HepG2 (cell line): ENCODE results near the gene G6PC3. TPM values are rescaled to one million over a fixed set of nuclear protein-coding genes. Genes with fewer than 3 reads are reported as not detected.
A peak's percentile ranks its signal among the peaks of the same experiment; 100 is the strongest.

Experiments
- CBX5 ChIP-seq: sonication (generic); formaldehyde crosslinking; IDR thresholded peaks from 2 replicates; pipeline ENCODE4 v1.4.0; 2020; ENCODE audit warnings: missing genetic modification reagents, borderline replicate concordance
- CEBPZ ChIP-seq: IDR thresholded peaks from 2 replicates; pipeline ENCODE4 v1.6.1; 2012; ENCODE audit warnings: low read length, improper control_type of control experiment
- E2F1 ChIP-seq: sonication (generic); formaldehyde crosslinking; IDR thresholded peaks from 2 replicates; pipeline ENCODE4 v1.5.0; 2020; ENCODE audit warnings: missing genetic modification reagents
- GMEB1 ChIP-seq: sonication (generic); formaldehyde crosslinking; IDR thresholded peaks from 2 replicates; pipeline ENCODE4 v1.5.1; 2020; ENCODE audit warnings: missing genetic modification reagents, mild to moderate bottlenecking, borderline replicate concordance
- GTF2F1 ChIP-seq: fragments of 150-350 bp; IDR thresholded peaks from 2 replicates; pipeline ENCODE4 v1.6.1; 2014; ENCODE audit warnings: low read length
- IRF1 ChIP-seq: sonication (generic); formaldehyde crosslinking; IDR thresholded peaks from 2 replicates; pipeline ENCODE4 v1.4.0; 2020; ENCODE audit warnings: low read depth, mild to moderate bottlenecking, missing genetic modification reagents
- IRX3 ChIP-seq: sonication (generic); formaldehyde crosslinking; IDR thresholded peaks from 2 replicates; pipeline ENCODE4 v1.8.1; 2023; ENCODE audit warnings: mild to moderate bottlenecking, low read depth, missing genetic modification reagents, borderline replicate concordance
- ISX ChIP-seq: sonication (generic); formaldehyde crosslinking; conservative IDR thresholded peaks from 2 replicates; pipeline ENCODE4 v1.5.0; 2020; ENCODE audit warnings: missing genetic modification reagents
- NR2F6 ChIP-seq, 2 experiments: IDR thresholded peaks; 2 replicates each; pipeline ENCODE4 v1.6.1; 2016; ENCODE audit warnings: antibody characterized with exemption in 1 of 2, mild to moderate bottlenecking in 1 of 2
- RFXAP ChIP-seq: sonication (generic); formaldehyde crosslinking; IDR thresholded peaks from 2 replicates; pipeline ENCODE4 v1.4.0; 2020; ENCODE audit warnings: missing genetic modification reagents, borderline replicate concordance
- SRSF4 ChIP-seq: fragments of 200-400 bp; formaldehyde crosslinking; IDR thresholded peaks from one replicate; pipeline ENCODE4 v1.6.1; 2018; ENCODE audit warnings: mild to moderate bottlenecking, low read depth, low read length, moderate library complexity; ENCODE audit not compliant: poor library complexity, severe bottlenecking
- ZFP36L2 ChIP-seq: sonication (generic); formaldehyde crosslinking; IDR thresholded peaks from 2 replicates; pipeline ENCODE4 v1.4.0; 2020; ENCODE audit warnings: missing genetic modification reagents
- ZFP37 ChIP-seq: sonication (generic); formaldehyde crosslinking; IDR thresholded peaks from 2 replicates; pipeline ENCODE4 v1.4.0; 2020; ENCODE audit warnings: missing genetic modification reagents, borderline replicate concordance
- ZNF274 ChIP-seq: sonication (generic); formaldehyde crosslinking; IDR thresholded peaks from 2 replicates; pipeline ENCODE4 v1.5.1; 2020; ENCODE audit warnings: mild to moderate bottlenecking, missing genetic modification reagents
- ZNF576 ChIP-seq: sonication (generic); formaldehyde crosslinking; IDR thresholded peaks from 2 replicates; pipeline ENCODE4 v1.4.0; 2020; ENCODE audit warnings: mild to moderate bottlenecking, missing genetic modification reagents
- ZNF644 ChIP-seq: IDR thresholded peaks from 2 replicates; pipeline ENCODE4 v1.6.1; 2016; ENCODE audit warnings: low read depth
- ZNF790 ChIP-seq: sonication (generic); formaldehyde crosslinking; IDR thresholded peaks from 2 replicates; pipeline ENCODE4 v1.8.0; 2022; ENCODE audit warnings: missing genetic modification reagents, mild to moderate bottlenecking, borderline replicate concordance
- ZSCAN22 ChIP-seq: sonication (generic); formaldehyde crosslinking; IDR thresholded peaks from 2 replicates; pipeline ENCODE4 v1.4.0; 2020; ENCODE audit warnings: mild to moderate bottlenecking, missing genetic modification reagents
- ZSCAN29 ChIP-seq: sonication (generic); formaldehyde crosslinking; conservative IDR thresholded peaks from 2 replicates; pipeline ENCODE4 v1.4.0; 2020; ENCODE audit warnings: mild to moderate bottlenecking, missing genetic modification reagents
- polyA plus RNA-seq, 8 experiments: library from polyadenylated mRNA; depleted of rRNA in 3 of 8; stranded (reverse) in 7 of 8; unstranded in 1 of 8; fragments of >200 nt; fragmentation: Illumina TruSeq in 4 of 8; extraction: Trizol in 4 of 8; gene quantifications; 2 replicates each; pipeline versions ENCODE4 v1.2.1 to v1.2.3, GENCODE V29; 2011 to 2016; ENCODE audit warnings: low read depth in 4 of 8, missing spikeins in 1 of 8, mixed read lengths in 1 of 8; ENCODE audit not compliant: insufficient read depth in 1 of 8
- total RNA-seq, 5 experiments: library from RNA; depleted of rRNA; stranded (reverse); fragments of >200 nt; fragmentation: Illumina TruSeq; extraction: Trizol; gene quantifications; 2 replicates each; pipeline ENCODE4 v1.2.3, GENCODE V29; 2016; ENCODE audit warnings: low read depth in 1 of 5

G6PC3 gene
- total and polyA plus RNA-seq, 2 of the 13 experiments (the other 11 are each of a cell fraction or from before 2014, with no cell fraction given): 38.5 to 75.8 TPM

- TF ChIP-seq IRX3 (no peak), CBX5 (CRISPR knock-in tag) (peak; percentile 85; the same call in 1 of the 2 replicates), ZNF790 (CRISPR knock-in tag) (peak; percentile 15; the same call in 1 of the 2 replicates), SRSF4 (no peak), GTF2F1 (no peak), E2F1 (CRISPR knock-in tag) (no peak), NR2F6 (IDR thresholded peaks at IDR 0.05) (peak; percentile 88), NR2F6 (CRISPR knock-in tag; IDR thresholded peaks at IDR 0.05) (peak; percentile 82), CEBPZ (no peak), ISX (CRISPR knock-in tag) (no peak), ZNF644 (CRISPR knock-in tag) (peak; percentile 80), GMEB1 (CRISPR knock-in tag) (peak; percentile 60; the same call in 1 of the 2 replicates), ZFP36L2 (no peak), ZSCAN22 (CRISPR knock-in tag) (0 out of 2 replicates have a peak, but pooled peaks have one; percentile 70), ZNF274 (peak; percentile 85), ZNF576 (CRISPR knock-in tag) (no peak), RFXAP (CRISPR knock-in tag) (no peak), ZSCAN29 (CRISPR knock-in tag) (peak; percentile 97), ZFP37 (CRISPR knock-in tag) (no peak), IRF1 (CRISPR knock-in tag) (0 out of 2 replicates have a peak, but pooled peaks have one; percentile 21)
Observed at GRCh38 chr17:44108440-44109311, 38.1 kb downstream of the G6PC3 start (continued).
